Kasumi-1 (cell line): Measurements from ENCODE around the gene MRPS23.
A peak's percentile ranks its signal among the peaks of the same experiment; 100 is the strongest.

Experiments used
- DNase-seq, 2 experiments: peaks; one replicate each; lab custom pipeline; 2025; lab: John Stamatoyannopoulos, UW

Gene MRPS23

GRCh38 chr17:57838453-57838852 lies 11.4 kb downstream of the MRPS23 start:
- no peak for DNase-seq

- no peak for DNase-seq
Observed at GRCh38 chr17:57835333-57835900, 14.4 kb downstream of the MRPS23 start.

- no peak for DNase-seq
Observed at GRCh38 chr17:57834146-57834741, 15.6 kb downstream of the MRPS23 start.

- DNase-seq = peak; percentile 83 to 85
Observed at GRCh38 chr17:57833179-57833939, 16.5 kb downstream of the MRPS23 start.

- peak; percentile 26 to 39 for DNase-seq
Observed at GRCh38 chr17:57832314-57833178, 17.3 kb downstream of the MRPS23 start.

GRCh38 chr17:57830880-57831279 lies 19.0 kb downstream of the MRPS23 start:
- no peak for DNase-seq

GRCh38 chr17:57823469-57824401 lies 26.1 kb downstream of the MRPS23 start:
- DNase-seq = no peak

- no peak for DNase-seq
Observed at GRCh38 chr17:57819867-57820266, 30.0 kb downstream of the MRPS23 start.

- DNase-seq = no peak
Observed at GRCh38 chr17:57819285-57819684, 30.6 kb downstream of the MRPS23 start.

GRCh38 chr17:57818066-57818465 lies 31.8 kb downstream of the MRPS23 start:
- no peak for DNase-seq

- DNase-seq = no peak
Observed at GRCh38 chr17:57817299-57817698, 32.5 kb downstream of the MRPS23 start.

GRCh38 chr17:57814421-57814820 lies 35.4 kb downstream of the MRPS23 start:
- no peak for DNase-seq

- peak in 1 of 2 experiments; percentile 7 for DNase-seq
Observed at GRCh38 chr17:57811638-57812280, 38.1 kb downstream of the MRPS23 start.

GRCh38 chr17:57810721-57811637 lies 38.9 kb downstream of the MRPS23 start:
- peak; percentile 85 to 88 for DNase-seq

- DNase-seq = no peak
Observed at GRCh38 chr17:57809879-57810278, 40.0 kb downstream of the MRPS23 start.

- no peak for DNase-seq
Observed at GRCh38 chr17:57808882-57809281, 41.0 kb downstream of the MRPS23 start.

GRCh38 chr17:57806167-57806830 lies 43.5 kb downstream of the MRPS23 start:
- no peak for DNase-seq

GRCh38 chr17:57803021-57803420 lies 46.8 kb downstream of the MRPS23 start:
- no peak for DNase-seq
